ENCODE data around the gene CCT5. TPM values are rescaled to one million over a fixed set of nuclear protein-coding genes. Genes with fewer than 3 reads are reported as not detected.

The CCT5 gene
- total and polyA plus RNA-seq, 4 donors, result 201 to 261 (median 202) TPM

Small RNAs within 50 kb of the gene (small RNA-seq; reads per million reads assigned to genes)
- not detected for gene RF00019 (ENCODE audit: low replicate concordance)

Other genes with a start within 250 kb of the CCT5 start
- gene ATPSCKMT, start 392 bp upstream of the CCT5 start, total RNA-seq, result 10 to 100 TPM; 40.7 to 43.4 TPM
- gene ATPSCKMT, start 392 bp upstream of the CCT5 start, polyA plus RNA-seq (ENCODE audit: insufficient read length in 2 of 2), result 10 to 100 TPM; 20.5 to 27.5 TPM
- gene CMBL, start 57.6 kb downstream of the CCT5 start, total RNA-seq, result 10 to 100 TPM; 25.3 to 67.1 TPM
- gene CMBL, start 57.6 kb downstream of the CCT5 start, polyA plus RNA-seq (ENCODE audit: insufficient read length in 2 of 2), result 10 to 100 TPM; 35.1 to 48.3 TPM
- 100 to 1,000 TPM; 173 to 234 TPM for gene MARCHF6, start 103.4 kb downstream of the CCT5 start, total RNA-seq
- gene MARCHF6, start 103.4 kb downstream of the CCT5 start, polyA plus RNA-seq (ENCODE audit: insufficient read length in 2 of 2), result 100 to 1,000 TPM; 177 to 205 TPM
- gene ROPN1L, start 191.6 kb downstream of the CCT5 start, total RNA-seq, result 10 to 100 TPM in 1 of 2 donors, 1 to 10 TPM in 1; 4.6 to 10.2 TPM
- gene ROPN1L, start 191.6 kb downstream of the CCT5 start, polyA plus RNA-seq (ENCODE audit: insufficient read length in 2 of 2), result 10 to 100 TPM in 1 of 2 donors, 1 to 10 TPM in 1; 9.1 to 11.0 TPM

Measured in spinal cord (tissue), 4 donors.